ENCODE measurements around the gene TRAF3IP3.

The TRAF3IP3 gene

DNA sequence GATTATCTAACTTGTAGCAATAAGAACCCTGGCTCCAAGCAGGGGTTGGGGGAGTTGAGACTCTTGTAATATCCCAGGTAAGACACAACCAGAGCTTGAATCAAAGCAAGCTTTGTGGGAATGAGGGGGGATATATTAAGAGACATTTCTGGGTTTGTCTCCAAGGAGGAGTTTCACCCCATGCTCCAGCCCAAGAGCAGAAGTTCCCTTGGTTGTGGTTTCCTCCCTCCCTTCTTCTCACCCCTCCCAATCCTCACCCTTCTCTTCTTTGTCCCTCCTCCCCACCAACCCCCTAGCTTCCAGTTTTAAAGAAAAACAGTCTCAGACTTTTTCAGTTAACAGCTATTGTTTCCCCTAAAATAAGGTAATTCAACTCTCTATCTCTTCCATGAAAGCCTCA lies 11.9 kb downstream of the TRAF3IP3 start:
- no peak overlapping the region for H3K9ac ChIP-seq (ENCODE audit: low read depth, low read length)

DNA sequence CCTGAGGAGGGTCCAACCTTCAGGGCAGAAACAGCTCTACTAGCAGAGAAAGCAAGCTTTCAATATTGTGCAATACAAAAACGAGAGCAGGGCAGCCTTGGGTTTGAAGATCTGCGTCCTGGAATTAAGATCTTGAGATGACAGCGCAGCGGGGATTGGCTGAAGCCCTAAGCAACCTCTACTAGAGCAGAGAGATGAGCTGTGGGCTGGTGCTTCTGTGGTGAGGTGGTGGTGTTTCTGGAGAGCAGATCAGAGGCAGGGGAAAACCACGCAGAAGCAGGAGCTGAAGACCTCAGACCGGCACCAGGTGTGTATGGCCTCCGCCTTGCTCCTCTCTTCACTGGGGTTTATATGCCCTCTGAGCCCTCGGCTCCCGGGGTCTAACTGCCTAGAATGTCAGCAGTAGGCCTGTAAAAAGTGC lies 12.5 kb downstream of the TRAF3IP3 start:
- Histone ChIP-seq H3K27ac (ENCODE audit: low read depth, low read length) (no peak overlapping the region), H3K9me3 (ENCODE audit: control insufficient read depth, insufficient read depth, low read length) (no peaks in the 10 kb centered on the region), H3K4me1 (ENCODE audit: control insufficient read depth, insufficient read depth, low read length) (no peaks in the 10 kb centered on the region), H3K4me3 (ENCODE audit: low read depth, low read length) (no peak overlapping the region), H3K36me3 (ENCODE audit: control insufficient read depth, insufficient read depth, low read length) (no peaks in the 10 kb centered on the region), H3K9ac (ENCODE audit: low read depth, low read length) (no peak overlapping the region), H3K27me3 (ENCODE audit: control insufficient read depth, insufficient read depth, low read length) (no peaks in the 10 kb centered on the region)

More for the DNA sequence above, 11.9 kb downstream of the TRAF3IP3 start:
- Histone ChIP-seq H3K27me3 (ENCODE audit: control insufficient read depth, insufficient read depth, low read length) (no peaks in the 10 kb centered on the region), H3K27ac (ENCODE audit: low read depth, low read length) (no peak overlapping the region), H3K4me3 (ENCODE audit: low read depth, low read length) (no peak overlapping the region), H3K4me1 (ENCODE audit: control insufficient read depth, insufficient read depth, low read length) (no peaks in the 10 kb centered on the region), H3K36me3 (ENCODE audit: control insufficient read depth, insufficient read depth, low read length) (no peaks in the 10 kb centered on the region), H3K9me3 (ENCODE audit: control insufficient read depth, insufficient read depth, low read length) (no peaks in the 10 kb centered on the region)

DNA sequence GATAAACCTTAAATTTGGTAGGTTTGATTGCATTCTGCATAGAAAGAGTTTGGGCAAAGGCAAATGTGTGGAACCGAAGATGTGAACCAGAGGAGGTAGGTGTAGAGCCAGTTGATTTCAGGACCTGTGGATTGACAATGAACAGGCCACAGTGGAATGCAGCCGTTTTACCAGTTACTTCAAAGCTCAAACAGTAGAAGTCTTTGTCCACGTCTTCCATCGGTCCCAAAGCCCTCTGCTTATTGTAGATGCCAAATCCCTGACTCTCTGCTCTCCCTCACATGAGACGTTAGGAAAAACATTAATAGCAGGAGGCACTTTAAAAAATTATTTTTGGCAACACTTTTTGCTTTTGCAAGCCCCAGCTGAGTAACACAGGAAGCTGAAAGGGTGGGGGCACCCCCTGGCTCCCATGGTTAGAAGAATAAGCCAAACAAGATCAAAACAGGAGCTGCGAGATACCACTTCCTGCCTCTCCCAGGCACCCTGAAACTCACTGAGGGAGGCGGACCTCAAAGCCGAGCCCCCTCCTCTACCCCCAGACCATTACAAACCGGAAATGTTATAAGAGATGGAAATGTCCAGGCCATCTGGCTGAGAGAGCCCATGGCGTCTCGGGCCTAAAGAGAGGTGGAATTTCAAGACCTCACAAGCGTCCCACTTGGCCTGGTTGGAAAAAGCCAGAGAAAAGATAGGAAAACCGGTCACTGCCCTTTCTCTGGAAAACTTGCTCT lies 13.5 kb downstream of the TRAF3IP3 start:
- no peak overlapping the region for H3K27ac ChIP-seq (ENCODE audit: low read depth, low read length)
- no peaks in the 10 kb centered on the region for H3K9me3 ChIP-seq (ENCODE audit: control insufficient read depth, insufficient read depth, low read length)
- H3K27me3 ChIP-seq (ENCODE audit: control insufficient read depth, insufficient read depth, low read length): no peaks in the 10 kb centered on the region
- no peak overlapping the region for H3K4me3 ChIP-seq (ENCODE audit: low read depth, low read length)
- no peaks in the 10 kb centered on the region for H3K4me1 ChIP-seq (ENCODE audit: control insufficient read depth, insufficient read depth, low read length)
- H3K36me3 ChIP-seq (ENCODE audit: control insufficient read depth, insufficient read depth, low read length): no peaks in the 10 kb centered on the region
- no peak overlapping the region for H3K9ac ChIP-seq (ENCODE audit: low read depth, low read length)

DNA sequence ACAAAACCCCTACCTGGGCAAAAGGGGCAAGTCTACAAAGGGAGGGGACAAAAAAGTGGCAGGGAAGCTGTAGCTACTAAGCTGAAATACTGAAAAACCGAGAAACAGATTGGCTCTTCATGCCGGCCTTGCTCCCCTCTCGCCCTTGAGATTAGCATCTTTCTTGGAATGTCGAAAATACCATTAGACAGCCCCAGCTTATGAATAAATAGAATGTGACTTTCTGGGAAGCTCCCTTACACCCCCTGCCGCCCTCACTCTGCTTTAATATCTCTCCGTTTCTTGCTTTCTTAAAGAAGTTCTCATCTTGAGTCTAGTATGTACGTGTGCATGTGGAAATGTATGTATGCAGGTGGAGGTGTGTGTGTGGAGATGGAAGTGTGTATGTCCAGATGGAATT lies 14.1 kb downstream of the TRAF3IP3 start:
- H3K9ac ChIP-seq (ENCODE audit: low read depth, low read length): no peak overlapping the region

DNA sequence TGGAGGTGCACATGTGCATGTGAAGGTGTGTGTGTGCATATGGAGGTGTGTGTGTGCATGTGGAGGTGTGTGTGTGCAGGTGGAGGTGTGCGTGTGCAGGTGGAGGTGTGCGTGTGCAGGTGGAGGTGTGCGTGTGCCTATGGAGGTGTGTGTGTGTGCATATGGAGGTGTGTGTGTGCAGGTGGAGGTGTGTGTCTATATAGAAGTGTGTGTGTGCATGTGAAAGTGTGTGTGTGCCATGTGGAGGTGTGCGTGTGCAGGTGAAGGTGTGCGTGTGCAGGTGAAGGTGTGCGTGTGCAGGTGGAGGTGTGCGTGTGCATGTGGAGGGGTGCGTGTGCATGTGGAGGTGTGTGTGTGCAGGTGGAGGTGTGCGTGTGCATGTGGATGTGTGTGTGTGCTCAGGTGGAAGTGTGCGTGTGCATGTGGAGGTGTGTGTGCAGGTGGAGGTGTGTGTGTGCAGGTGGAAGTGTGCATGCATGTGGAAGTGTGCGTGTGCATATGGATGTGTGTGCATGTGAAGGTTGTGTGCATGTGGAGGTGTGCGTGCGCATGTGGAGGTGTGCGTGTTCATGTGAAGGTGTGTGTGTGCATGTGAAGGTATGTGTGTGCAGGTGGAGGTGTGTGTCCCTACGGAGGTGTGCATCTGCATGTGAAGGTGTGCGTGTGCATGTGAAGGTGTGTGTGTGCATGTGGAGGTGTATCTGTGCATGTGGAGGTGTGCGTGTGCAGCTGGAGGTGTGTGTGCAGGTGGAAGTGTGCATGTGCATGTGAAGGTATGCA lies 15.0 kb downstream of the TRAF3IP3 start:
- H3K9me3 ChIP-seq (ENCODE audit: control insufficient read depth, insufficient read depth, low read length): no peaks in the 10 kb centered on the region
- H3K4me1 ChIP-seq (ENCODE audit: control insufficient read depth, insufficient read depth, low read length): no peaks in the 10 kb centered on the region
- no peak overlapping the region for H3K27ac ChIP-seq (ENCODE audit: low read depth, low read length)
- H3K36me3 ChIP-seq (ENCODE audit: control insufficient read depth, insufficient read depth, low read length): no peaks in the 10 kb centered on the region
- no peak overlapping the region for H3K9ac ChIP-seq (ENCODE audit: low read depth, low read length)
- no peaks in the 10 kb centered on the region for H3K27me3 ChIP-seq (ENCODE audit: control insufficient read depth, insufficient read depth, low read length)
- H3K4me3 ChIP-seq (ENCODE audit: low read depth, low read length): no peak overlapping the region

More for the DNA sequence above, 14.1 kb downstream of the TRAF3IP3 start:
- H3K36me3 ChIP-seq (ENCODE audit: control insufficient read depth, insufficient read depth, low read length): no peaks in the 10 kb centered on the region
- H3K4me1 ChIP-seq (ENCODE audit: control insufficient read depth, insufficient read depth, low read length): no peaks in the 10 kb centered on the region
- no peak overlapping the region for H3K4me3 ChIP-seq (ENCODE audit: low read depth, low read length)
- H3K27ac ChIP-seq (ENCODE audit: low read depth, low read length): no peak overlapping the region
- no peaks in the 10 kb centered on the region for H3K27me3 ChIP-seq (ENCODE audit: control insufficient read depth, insufficient read depth, low read length)
- no peaks in the 10 kb centered on the region for H3K9me3 ChIP-seq (ENCODE audit: control insufficient read depth, insufficient read depth, low read length)

DNA sequence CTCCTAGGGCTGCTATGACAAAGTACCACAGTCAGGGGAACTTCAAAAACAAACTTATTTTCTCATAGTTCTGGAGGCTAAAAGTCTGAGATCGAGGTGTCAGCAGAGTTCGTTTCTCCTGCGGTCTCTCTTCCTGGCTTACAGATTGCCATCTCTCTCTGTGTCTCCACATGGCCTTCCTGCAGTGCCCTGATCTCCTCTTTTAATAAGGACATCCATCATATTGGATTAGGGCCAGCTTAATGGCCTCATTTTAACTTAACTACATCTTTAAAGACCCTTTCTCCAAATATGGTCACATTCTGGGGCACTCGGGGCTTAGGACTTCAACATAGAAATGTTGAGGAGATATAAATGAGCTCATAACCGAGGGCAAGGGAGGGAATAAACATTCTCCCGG lies 16.3 kb downstream of the TRAF3IP3 start:
- H3K9ac ChIP-seq (ENCODE audit: low read depth, low read length): no peak overlapping the region
- H3K9me3 ChIP-seq (ENCODE audit: control insufficient read depth, insufficient read depth, low read length): no peaks in the 10 kb centered on the region
- H3K27ac ChIP-seq (ENCODE audit: low read depth, low read length): no peak overlapping the region
- H3K36me3 ChIP-seq (ENCODE audit: control insufficient read depth, insufficient read depth, low read length): no peaks in the 10 kb centered on the region
- H3K4me3 ChIP-seq (ENCODE audit: low read depth, low read length): no peak overlapping the region
- H3K27me3 ChIP-seq (ENCODE audit: control insufficient read depth, insufficient read depth, low read length): no peaks in the 10 kb centered on the region
- H3K4me1 ChIP-seq (ENCODE audit: control insufficient read depth, insufficient read depth, low read length): no peaks in the 10 kb centered on the region

DNA sequence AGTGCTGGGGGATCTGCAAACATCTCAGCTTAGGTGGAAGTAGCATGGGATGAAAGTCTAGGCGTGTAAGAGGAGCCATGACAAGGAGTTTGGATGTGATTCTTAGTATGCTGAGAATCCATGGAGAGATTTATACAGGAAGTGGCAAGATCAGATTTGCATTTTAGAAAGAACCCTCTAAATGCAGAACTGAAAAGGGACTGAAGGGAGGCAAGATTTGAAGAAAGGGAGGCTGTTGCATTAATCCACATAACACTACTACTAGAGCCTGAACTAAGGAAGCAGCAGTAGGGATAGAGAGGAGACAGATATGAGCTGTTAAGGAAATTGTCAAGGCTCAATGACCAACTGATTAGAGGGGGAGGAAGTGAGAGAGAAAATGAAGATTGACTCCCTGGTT lies 18.7 kb downstream of the TRAF3IP3 start:
- no peak overlapping the region for H3K9ac ChIP-seq (ENCODE audit: low read depth, low read length)

DNA sequence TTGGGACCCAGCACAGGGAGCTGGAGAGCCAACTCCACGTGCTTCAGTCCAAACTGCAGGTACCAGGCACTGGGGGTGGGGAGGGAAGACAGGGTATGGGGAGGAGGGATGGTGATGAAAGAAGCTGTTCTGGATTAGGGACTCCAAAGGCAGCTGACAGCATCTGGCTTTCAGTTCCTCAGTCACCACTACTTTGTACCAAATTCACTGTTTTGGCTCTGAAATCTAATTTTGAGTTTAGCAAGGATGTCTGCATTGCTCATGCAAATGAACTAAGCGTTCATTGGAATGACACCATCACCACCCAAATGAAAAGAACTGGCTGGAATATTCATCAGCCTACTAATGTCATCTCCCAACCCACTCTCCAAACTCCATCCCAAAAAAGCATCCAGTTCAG lies 19.8 kb downstream of the TRAF3IP3 start:
- Histone ChIP-seq H3K4me3 (ENCODE audit: low read depth, low read length) (no peak overlapping the region), H3K9me3 (ENCODE audit: control insufficient read depth, insufficient read depth, low read length) (no peaks in the 10 kb centered on the region), H3K9ac (ENCODE audit: low read depth, low read length) (no peak overlapping the region), H3K36me3 (ENCODE audit: control insufficient read depth, insufficient read depth, low read length) (no peaks in the 10 kb centered on the region), H3K27me3 (ENCODE audit: control insufficient read depth, insufficient read depth, low read length) (no peaks in the 10 kb centered on the region), H3K4me1 (ENCODE audit: control insufficient read depth, insufficient read depth, low read length) (no peaks in the 10 kb centered on the region), H3K27ac (ENCODE audit: low read depth, low read length) (no peak overlapping the region)

More for the DNA sequence above, 18.7 kb downstream of the TRAF3IP3 start:
- H3K27ac ChIP-seq (ENCODE audit: low read depth, low read length): no peak overlapping the region
- no peaks in the 10 kb centered on the region for H3K9me3 ChIP-seq (ENCODE audit: control insufficient read depth, insufficient read depth, low read length)
- H3K4me3 ChIP-seq (ENCODE audit: low read depth, low read length): no peak overlapping the region
- no peaks in the 10 kb centered on the region for H3K36me3 ChIP-seq (ENCODE audit: control insufficient read depth, insufficient read depth, low read length)
- no peaks in the 10 kb centered on the region for H3K27me3 ChIP-seq (ENCODE audit: control insufficient read depth, insufficient read depth, low read length)
- H3K4me1 ChIP-seq (ENCODE audit: control insufficient read depth, insufficient read depth, low read length): no peaks in the 10 kb centered on the region

DNA sequence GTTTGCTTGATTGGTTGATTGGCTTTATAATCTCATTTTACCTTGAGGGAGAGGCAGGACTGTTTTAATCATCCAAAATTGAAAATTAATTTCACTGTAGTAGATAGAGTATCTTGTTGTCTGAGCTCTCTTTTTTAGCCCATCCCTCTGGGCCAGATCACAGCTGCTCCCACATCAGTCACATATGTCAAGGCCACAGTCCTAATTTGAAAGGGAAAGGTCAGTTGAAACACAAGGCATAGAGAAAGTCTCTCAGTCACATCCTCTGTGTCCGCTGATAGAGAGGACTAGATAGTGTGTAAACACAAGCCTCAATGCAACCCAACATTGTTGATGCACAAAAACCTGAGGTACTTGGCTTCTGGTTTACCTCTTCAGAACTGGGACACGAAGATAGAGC lies 21.7 kb downstream of the TRAF3IP3 start:
- Histone ChIP-seq H3K9ac (ENCODE audit: low read depth, low read length) (no peak overlapping the region), H3K9me3 (ENCODE audit: control insufficient read depth, insufficient read depth, low read length) (no peaks in the 10 kb centered on the region), H3K4me3 (ENCODE audit: low read depth, low read length) (no peak overlapping the region), H3K27me3 (ENCODE audit: control insufficient read depth, insufficient read depth, low read length) (no peaks in the 10 kb centered on the region), H3K27ac (ENCODE audit: low read depth, low read length) (no peak overlapping the region), H3K4me1 (ENCODE audit: control insufficient read depth, insufficient read depth, low read length) (no peaks in the 10 kb centered on the region), H3K36me3 (ENCODE audit: control insufficient read depth, insufficient read depth, low read length) (peaks cover 1% of the 10 kb centered on the region)

DNA sequence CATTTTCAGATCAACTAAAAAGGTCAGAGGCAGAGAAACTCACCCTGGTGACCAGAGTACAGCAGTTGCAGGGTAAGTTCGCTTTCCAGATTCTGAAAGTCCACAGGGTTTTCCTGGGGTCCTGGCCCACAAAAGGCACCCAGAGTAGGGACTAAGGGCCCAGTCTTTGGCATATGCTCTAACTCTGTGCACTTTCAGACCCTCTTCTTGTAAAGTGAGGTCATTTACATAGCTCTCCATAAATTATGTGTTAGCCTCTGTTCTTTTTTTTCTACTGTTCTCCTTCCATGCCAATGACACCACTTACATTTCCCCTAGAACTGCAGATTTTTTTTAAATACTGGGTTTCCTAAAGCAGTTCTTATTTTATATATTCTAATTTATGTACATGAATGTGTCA lies 22.2 kb downstream of the TRAF3IP3 start:
- H3K27ac ChIP-seq (ENCODE audit: low read depth, low read length): no peak overlapping the region
- H3K9ac ChIP-seq (ENCODE audit: low read depth, low read length): no peak overlapping the region
- peaks cover 6% of the 10 kb centered on the region for H3K36me3 ChIP-seq (ENCODE audit: control insufficient read depth, insufficient read depth, low read length)
- no peak overlapping the region for H3K4me3 ChIP-seq (ENCODE audit: low read depth, low read length)
- no peaks in the 10 kb centered on the region for H3K9me3 ChIP-seq (ENCODE audit: control insufficient read depth, insufficient read depth, low read length)
- H3K27me3 ChIP-seq (ENCODE audit: control insufficient read depth, insufficient read depth, low read length): no peaks in the 10 kb centered on the region
- no peaks in the 10 kb centered on the region for H3K4me1 ChIP-seq (ENCODE audit: control insufficient read depth, insufficient read depth, low read length)

DNA sequence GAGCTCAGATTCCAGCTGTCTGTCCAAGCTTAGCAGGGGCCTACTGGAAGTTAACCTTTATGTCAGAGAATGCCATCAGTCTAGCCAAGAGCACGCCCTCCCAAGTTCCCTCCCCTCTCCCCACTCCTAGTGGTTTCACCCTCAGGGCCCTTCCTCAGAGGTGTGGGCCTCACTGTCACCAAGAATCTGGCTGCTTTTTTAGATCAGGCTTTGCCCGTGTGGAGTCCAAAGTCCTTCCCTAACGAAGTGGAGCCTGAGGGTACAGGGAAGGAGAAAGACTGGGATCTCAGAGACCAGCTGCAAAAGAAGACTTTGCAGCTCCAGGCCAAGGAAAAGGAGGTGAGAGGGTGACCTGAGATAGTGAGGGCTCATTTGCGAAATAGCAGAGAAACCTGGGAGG lies 24.4 kb downstream of the TRAF3IP3 start:
- Histone ChIP-seq H3K36me3 (ENCODE audit: control insufficient read depth, insufficient read depth, low read length) (peaks cover 6% of the 10 kb centered on the region), H3K27ac (ENCODE audit: low read depth, low read length) (no peak overlapping the region), H3K9ac (ENCODE audit: low read depth, low read length) (no peak overlapping the region), H3K9me3 (ENCODE audit: control insufficient read depth, insufficient read depth, low read length) (no peaks in the 10 kb centered on the region), H3K4me3 (ENCODE audit: low read depth, low read length) (no peak overlapping the region), H3K4me1 (ENCODE audit: control insufficient read depth, insufficient read depth, low read length) (peaks cover 4% of the 10 kb centered on the region), H3K27me3 (ENCODE audit: control insufficient read depth, insufficient read depth, low read length) (no peaks in the 10 kb centered on the region)

All from HUES48 (cell line).